Liver (tissue), 10 donors: Measurements from ENCODE around the gene CCL5. TPM values are rescaled to one million over a fixed set of nuclear protein-coding genes. Genes with fewer than 3 reads are reported as not detected.
A peak's percentile ranks its signal among the peaks of the same experiment; 100 is the strongest.

Source experiments
- DNase-seq: peaks from one replicate; pipeline ENCODE4 v3.0.0-alpha.2; 2017; ENCODE audit warnings: low spot score
- H3K27ac ChIP-seq, 2 donors: one replicate each; pipeline ENCODE4 v1.7.0; 2013; ENCODE audit warnings: inconsistent platforms in 2 of 2, low read length in 2 of 2, control low read depth in 1 of 2, low read depth in 1 of 2, mild to moderate bottlenecking in 1 of 2
- H3K27me3 ChIP-seq, 4 donors: one replicate each; pipeline versions ENCODE4 v1.6.1 to v1.7.0; 2013; ENCODE audit warnings: low read length in 3 of 4, inconsistent platforms in 1 of 4, mild to moderate bottlenecking in 1 of 4, moderate library complexity in 1 of 4; ENCODE audit not compliant: control insufficient read depth in 4 of 4, insufficient read depth in 4 of 4
- H3K36me3 ChIP-seq, 4 donors: one replicate each; pipeline versions ENCODE4 v1.6.1 to v1.7.0; 2013; ENCODE audit warnings: low read length in 3 of 4, mild to moderate bottlenecking in 3 of 4, low read depth in 1 of 4, moderate library complexity in 1 of 4; ENCODE audit not compliant: control insufficient read depth in 4 of 4, insufficient read depth in 3 of 4
- H3K4me1 ChIP-seq, 4 donors: one replicate each; pipeline versions ENCODE4 v1.6.1 to v1.7.0; 2013; ENCODE audit warnings: low read length in 3 of 4, mild to moderate bottlenecking in 3 of 4, moderate library complexity in 1 of 4; ENCODE audit not compliant: control insufficient read depth in 4 of 4, insufficient read depth in 4 of 4
- H3K4me3 ChIP-seq, 3 donors: one replicate each; pipeline versions ENCODE4 v1.6.1 to v1.7.0; 2013; ENCODE audit warnings: low read length in 3 of 3, control low read depth in 1 of 3, low read depth in 1 of 3, mild to moderate bottlenecking in 1 of 3
- H3K9ac ChIP-seq, 2 donors: one replicate each; pipeline ENCODE4 v1.7.0; 2013; ENCODE audit warnings: low read length in 2 of 2, mild to moderate bottlenecking in 2 of 2, moderate library complexity in 2 of 2, control low read depth in 1 of 2, low read depth in 1 of 2
- H3K9me3 ChIP-seq, 4 donors: one replicate each; pipeline versions ENCODE4 v1.6.1 to v1.7.0; 2013; ENCODE audit warnings: low read length in 3 of 4; ENCODE audit not compliant: control insufficient read depth in 4 of 4
- ATF3 ChIP-seq: IDR thresholded peaks from 2 replicates; pipeline ENCODE4 v1.6.1; 2016; ENCODE audit warnings: antibody characterized with exemption
- CTCF ChIP-seq: fragments of 150-350 bp; IDR thresholded peaks from 2 replicates; pipeline ENCODE4 v1.5.1; 2017; ENCODE audit warnings: improper control_type of control experiment, low read depth, low read length; ENCODE audit not compliant: missing input control
- EGR1 ChIP-seq, 2 donors: IDR thresholded peaks; 2 replicates each; pipeline ENCODE4 v1.6.1; 2016 to 2018; ENCODE audit warnings: antibody characterized with exemption in 2 of 2, low read depth in 2 of 2
- FOXA1 ChIP-seq: IDR thresholded peaks from 2 replicates; pipeline ENCODE4 v1.6.1; 2016; ENCODE audit warnings: antibody characterized with exemption
- FOXA2 ChIP-seq: IDR thresholded peaks from 2 replicates; pipeline ENCODE4 v1.6.1; 2016; ENCODE audit warnings: antibody characterized with exemption
- GABPA ChIP-seq, 2 donors: IDR thresholded peaks in 1 of 2; conservative IDR thresholded peaks in 1 of 2; 2 replicates each; pipeline ENCODE4 v1.6.1; 2016; ENCODE audit warnings: antibody characterized with exemption in 2 of 2, mild to moderate bottlenecking in 1 of 2, moderate library complexity in 1 of 2
- HNF4A ChIP-seq, 2 donors: conservative IDR thresholded peaks; 2 replicates each; pipeline ENCODE4 v1.6.1; 2016; ENCODE audit warnings: antibody characterized with exemption in 2 of 2, mild to moderate bottlenecking in 2 of 2
- HNF4G ChIP-seq: IDR thresholded peaks from 2 replicates; pipeline ENCODE4 v1.6.1; 2016; ENCODE audit warnings: antibody characterized with exemption
- JUND ChIP-seq, 2 donors: IDR thresholded peaks; 2 replicates each; pipeline ENCODE4 v1.6.1; 2016; ENCODE audit warnings: antibody characterized with exemption in 2 of 2
- MAX ChIP-seq: IDR thresholded peaks from 2 replicates; pipeline ENCODE4 v1.6.1; 2016; ENCODE audit warnings: antibody characterized with exemption
- NR2F2 ChIP-seq: IDR thresholded peaks from 2 replicates; pipeline ENCODE4 v1.6.1; 2016; ENCODE audit warnings: antibody characterized with exemption
- RAD21 ChIP-seq, 2 donors: IDR thresholded peaks; 2 replicates each; pipeline ENCODE4 v1.6.1; 2016; ENCODE audit warnings: antibody characterized with exemption in 2 of 2, mild to moderate bottlenecking in 2 of 2
- REST ChIP-seq: IDR thresholded peaks from 2 replicates; pipeline ENCODE4 v1.6.1; 2016; ENCODE audit warnings: antibody characterized with exemption, mild to moderate bottlenecking
- RXRA ChIP-seq, 2 donors: IDR thresholded peaks; 2 replicates each; pipeline ENCODE4 v1.6.1; 2017 to 2018; ENCODE audit warnings: antibody characterized with exemption in 2 of 2, mild to moderate bottlenecking in 1 of 2
- SP1 ChIP-seq: IDR thresholded peaks from 2 replicates; pipeline ENCODE4 v1.6.1; 2018; ENCODE audit warnings: antibody characterized with exemption, mild to moderate bottlenecking
- TAF1 ChIP-seq: conservative IDR thresholded peaks from 2 replicates; pipeline ENCODE4 v1.6.1; 2016; ENCODE audit warnings: antibody characterized with exemption, mild to moderate bottlenecking
- YY1 ChIP-seq: IDR thresholded peaks from 2 replicates; pipeline ENCODE4 v1.6.1; 2016; ENCODE audit warnings: antibody characterized with exemption, mild to moderate bottlenecking
- WGBS: extraction: QIAGEN DNeasy Blood & Tissue Kit; methylation state at CpG from one replicate; pipeline ENCODE4 v1.1.7; 2013; 5-methylcytosine and 5-hydroxymethylcytosine counted together
- polyA plus RNA-seq, 2 donors: library from polyadenylated mRNA; stranded (reverse) in 1 of 2; unstranded in 1 of 2; fragments of 200-250 nt in 1 of 2; fragments of >200 nt in 1 of 2; fragmentation: Nextera tagmentation in 1 of 2; extraction: Ambion mirVana in 1 of 2; gene quantifications; one replicate each; pipeline versions ENCODE4 v1.2.1 to v1.2.3, GENCODE V29; 2013 to 2015
- small RNA-seq: library from RNA; depleted of rRNA; stranded (forward); fragments of <200 nt; gene quantifications from one replicate; pipeline ENCODE3, GENCODE V24; 2014
- total RNA-seq, 2 donors: library from RNA; depleted of rRNA; stranded (reverse); fragments of >200 nt; gene quantifications; one replicate each; pipeline ENCODE4 v1.2.3, GENCODE V29; 2014
- donor health status: healthy.
- donor health status: healthy.
- donor health status: healthy.
- donor health status: healthy.
- donor health status: healthy.

Gene CCL5
- total and polyA plus RNA-seq, 4 donors, result 1.7 to 4.7 (median 2.5) TPM

- no peak for TF ChIP-seq ATF3
These were observed 39.1 kb downstream of the CCL5 start (continued) for GRCh38 chr17:35841101-35841500.

- Histone ChIP-seq H3K9ac (no peak overlapping the region), H3K27ac (no peak overlapping the region), H3K9me3 (no peaks in the 10 kb centered on the region), H3K27me3 (no peaks in the 10 kb centered on the region), H3K36me3 (peaks cover 14 to 44% (median 40%) of the 10 kb centered on the region in 4 donors), H3K4me3 (no peak overlapping the region), H3K4me1 (no peaks in the 10 kb centered on the region)
- no peak for DNase-seq
- 96% methylated on average over 1 of the region's 1 CpG for WGBS
- no peak for TF ChIP-seq HNF4A (conservative IDR thresholded peaks at IDR 0.05)
- TF ChIP-seq RAD21 (IDR thresholded peaks at IDR 0.05), result no peak
- no peak for TF ChIP-seq FOXA1
- TF ChIP-seq TAF1, result no peak
- no peak for TF ChIP-seq HNF4G
- TF ChIP-seq GABPA (IDR thresholded peaks at IDR 0.05 in 1 of 2, conservative IDR thresholded peaks at IDR 0.05 in 1 of 2), result no peak
- TF ChIP-seq SP1, result no peak
- no peak for TF ChIP-seq EGR1 (IDR thresholded peaks at IDR 0.05; ENCODE audit: low read depth in 2 of 2)
- no peak for TF ChIP-seq JUND (IDR thresholded peaks at IDR 0.05)
- no peak for TF ChIP-seq ATF3
- no peak for TF ChIP-seq MAX
- TF ChIP-seq RXRA (IDR thresholded peaks at IDR 0.05), result no peak
- no peak for TF ChIP-seq NR2F2
- no peak for TF ChIP-seq YY1
- no peak for TF ChIP-seq CTCF
- TF ChIP-seq FOXA2, result no peak
- no peak for TF ChIP-seq REST
These were observed 55.0 kb downstream of the CCL5 start for GRCh38 chr17:35825206-35825605.

Small RNAs within 50 kb of the gene (small RNA-seq; reads per million reads assigned to genes)
- gene RF00100, result 2,663 reads per million, percentile 100 among the genes with 10 or more reads in this experiment

Other genes with a start within 250 kb of the CCL5 start
- 1 to 10 TPM in 1 of 2 donors, under 1 TPM in 1; 0.42 to 3.8 TPM for gene RASL10B, start 148.7 kb downstream of the CCL5 start, total RNA-seq
- 1 to 10 TPM; 1.7 to 2.7 TPM for gene RASL10B, start 148.7 kb downstream of the CCL5 start, polyA plus RNA-seq
- not detected for gene GAS2L2, start 127.1 kb downstream of the CCL5 start, total RNA-seq
- gene GAS2L2, start 127.1 kb downstream of the CCL5 start, polyA plus RNA-seq, result not detected
- not detected for gene C17orf50, start 119.5 kb downstream of the CCL5 start, total RNA-seq
- not detected for gene C17orf50, start 119.5 kb downstream of the CCL5 start, polyA plus RNA-seq
- gene MMP28, start 84.7 kb downstream of the CCL5 start, total RNA-seq, result under 1 TPM; 0.59 to 0.75 TPM
- under 1 TPM; 0.14 to 0.30 TPM for gene MMP28, start 84.7 kb downstream of the CCL5 start, polyA plus RNA-seq
- 10 to 100 TPM; 68.9 to 75.0 TPM for gene TAF15, start 70.9 kb downstream of the CCL5 start, total RNA-seq
- gene TAF15, start 70.9 kb downstream of the CCL5 start, polyA plus RNA-seq, result 10 to 100 TPM; 13.5 to 66.3 TPM
- under 1 TPM in 1 of 2 donors, not detected in 1; 0.08 TPM for gene HEATR9, start 11.5 kb downstream of the CCL5 start, total RNA-seq
- not detected for gene HEATR9, start 11.5 kb downstream of the CCL5 start, polyA plus RNA-seq
- gene RDM1, start 50.4 kb upstream of the CCL5 start, total RNA-seq, result 1 to 10 TPM in 1 of 2 donors, not detected in 1; 1.9 TPM
- under 1 TPM; 0.29 to 0.42 TPM for gene RDM1, start 50.4 kb upstream of the CCL5 start, polyA plus RNA-seq
- not detected for gene LYZL6, start 63.4 kb upstream of the CCL5 start, total RNA-seq
- not detected for gene LYZL6, start 63.4 kb upstream of the CCL5 start, polyA plus RNA-seq
- gene CCL16, start 101.1 kb upstream of the CCL5 start, total RNA-seq, result 10 to 100 TPM in 1 of 2 donors, under 1 TPM in 1; 0.65 to 22.3 TPM
- gene CCL16, start 101.1 kb upstream of the CCL5 start, polyA plus RNA-seq, result 10 to 100 TPM in 1 of 2 donors, 1 to 10 TPM in 1; 8.1 to 21.7 TPM
- gene CCL14, start 106.4 kb upstream of the CCL5 start, total RNA-seq, result 10 to 100 TPM in 1 of 2 donors, 1 to 10 TPM in 1; 1.9 to 11.6 TPM
- gene CCL14, start 106.4 kb upstream of the CCL5 start, polyA plus RNA-seq, result 100 to 1,000 TPM in 1 of 2 donors, 10 to 100 TPM in 1; 68.7 to 124 TPM
- 10 to 100 TPM in 1 of 2 donors, 1 to 10 TPM in 1; 9.2 to 14.1 TPM for gene CCL15, start 121.2 kb upstream of the CCL5 start, total RNA-seq
- gene CCL15, start 121.2 kb upstream of the CCL5 start, polyA plus RNA-seq, result 10 to 100 TPM in 1 of 2 donors, 1 to 10 TPM in 1; 8.8 to 27.8 TPM
- 1 to 10 TPM; 1.9 to 8.7 TPM for gene CCL23, start 137.6 kb upstream of the CCL5 start, total RNA-seq
- gene CCL23, start 137.6 kb upstream of the CCL5 start, polyA plus RNA-seq, result 10 to 100 TPM in 1 of 2 donors, 1 to 10 TPM in 1; 3.9 to 24.4 TPM
- gene CCL18, start 183.9 kb upstream of the CCL5 start, total RNA-seq, result under 1 TPM in 1 of 2 donors, not detected in 1; 0.92 TPM
- gene CCL18, start 183.9 kb upstream of the CCL5 start, polyA plus RNA-seq, result under 1 TPM; 0.22 to 0.76 TPM
- 1 to 10 TPM in 1 of 2 donors, under 1 TPM in 1; 0.92 to 5.6 TPM for gene CCL3, start 209.8 kb upstream of the CCL5 start, total RNA-seq
- gene CCL3, start 209.8 kb upstream of the CCL5 start, polyA plus RNA-seq, result 1 to 10 TPM; 1.6 to 2.1 TPM
- 1 to 10 TPM; 1.7 to 4.6 TPM for gene CCL4, start 223.5 kb upstream of the CCL5 start, total RNA-seq
- gene CCL4, start 223.5 kb upstream of the CCL5 start, polyA plus RNA-seq, result 1 to 10 TPM; 2.2 to 3.3 TPM